GM21528 (cell line): ENCODE measurements around the gene FXYD5.

Source experiments
- ATAC-seq: cut with Tn5 transposase; IDR thresholded peaks from one replicate; pipeline ENCODE4 v1.9.1; 2021; ENCODE audit warnings: mild to moderate bottlenecking, moderate library complexity; ENCODE audit not compliant: unreplicated experiment, low FRiP score

Gene FXYD5

DNA sequence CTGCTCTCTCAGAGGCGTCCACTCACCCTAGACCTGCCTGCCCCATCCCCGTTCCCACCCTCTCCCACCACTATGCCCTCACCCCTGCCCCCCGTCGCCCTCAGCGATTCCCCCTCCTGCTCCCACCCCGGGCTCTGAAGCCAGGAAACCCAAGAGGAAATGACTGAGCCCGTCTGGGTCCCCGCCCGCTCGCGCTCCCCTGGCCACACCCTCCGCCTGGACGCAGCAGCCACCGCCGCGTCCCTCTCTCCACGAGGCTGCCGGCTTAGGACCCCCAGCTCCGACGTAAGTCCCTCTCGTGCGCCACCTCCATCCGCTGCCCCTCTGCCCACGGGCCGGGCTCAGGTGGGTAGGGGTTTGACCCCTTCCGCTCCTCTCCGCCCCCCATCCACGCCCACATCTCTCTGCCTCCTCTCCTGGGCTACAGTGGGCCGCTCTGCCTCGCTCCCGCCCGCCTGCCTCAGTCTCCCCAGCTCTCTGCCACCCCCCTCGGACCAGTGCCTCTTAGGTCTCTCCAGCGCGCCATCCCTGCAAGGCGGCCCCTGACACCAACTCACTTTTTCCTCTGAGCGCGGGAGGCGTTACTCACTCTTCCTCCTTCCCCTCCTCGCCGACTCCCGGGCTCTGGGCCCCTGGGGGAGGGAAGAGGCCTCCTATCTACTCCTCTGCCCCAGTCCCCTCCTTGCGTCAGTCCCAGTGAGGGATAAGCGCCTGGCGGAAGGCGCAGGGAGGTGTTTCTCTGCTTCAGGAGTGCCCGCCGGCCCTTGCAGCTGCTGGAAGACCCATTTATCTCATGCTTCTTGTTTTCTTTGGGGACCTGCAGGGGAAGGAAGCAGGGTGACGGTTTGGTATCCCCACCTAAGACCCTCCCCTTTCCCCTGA lies at the start of gene FXYD5:
Gene FXYD5, plus strand, starts transcription at position 211 of the 882 bp plus-strand sequence. CDS start 816 bp downstream, outside the sequence.
- no peak for ATAC-seq

DNA sequence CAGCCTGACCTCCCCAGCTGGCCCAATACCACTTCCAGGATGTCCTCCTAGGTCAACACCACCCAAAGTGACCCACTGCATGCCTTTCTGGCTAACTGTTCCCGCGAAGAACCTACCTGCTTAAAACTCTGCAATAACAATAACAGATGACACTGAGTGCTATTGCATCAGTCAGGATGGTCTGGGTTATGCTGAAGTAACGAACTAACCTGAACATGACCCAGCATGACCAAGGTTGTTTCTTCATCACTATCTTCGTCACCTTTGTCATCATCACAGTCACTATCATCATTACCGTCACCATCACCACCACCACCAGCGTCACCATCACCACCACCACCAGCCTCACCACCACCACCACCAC lies 49.5 kb upstream of the FXYD5 start:
- no peak for ATAC-seq

- ATAC-seq: no peak
These were observed 48.9 kb upstream of the FXYD5 start for GRCh38 chr19:35105411-35106290.

DNA sequence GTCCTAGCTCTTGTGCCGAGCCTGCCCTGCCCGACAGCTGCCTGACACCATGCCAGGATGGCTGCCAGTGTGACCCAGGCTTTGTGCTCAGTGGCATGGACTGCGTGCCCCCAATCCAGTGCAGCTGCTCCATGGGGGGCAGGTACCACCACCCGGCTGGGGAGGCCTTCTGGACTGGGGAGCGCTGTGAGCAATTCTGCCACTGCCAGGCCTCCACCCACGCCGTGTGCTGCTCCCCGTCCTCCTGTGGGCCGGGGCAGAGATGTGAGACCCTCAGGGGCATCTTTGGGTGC lies 48.3 kb upstream of the FXYD5 start:
- ATAC-seq: no peak

DNA sequence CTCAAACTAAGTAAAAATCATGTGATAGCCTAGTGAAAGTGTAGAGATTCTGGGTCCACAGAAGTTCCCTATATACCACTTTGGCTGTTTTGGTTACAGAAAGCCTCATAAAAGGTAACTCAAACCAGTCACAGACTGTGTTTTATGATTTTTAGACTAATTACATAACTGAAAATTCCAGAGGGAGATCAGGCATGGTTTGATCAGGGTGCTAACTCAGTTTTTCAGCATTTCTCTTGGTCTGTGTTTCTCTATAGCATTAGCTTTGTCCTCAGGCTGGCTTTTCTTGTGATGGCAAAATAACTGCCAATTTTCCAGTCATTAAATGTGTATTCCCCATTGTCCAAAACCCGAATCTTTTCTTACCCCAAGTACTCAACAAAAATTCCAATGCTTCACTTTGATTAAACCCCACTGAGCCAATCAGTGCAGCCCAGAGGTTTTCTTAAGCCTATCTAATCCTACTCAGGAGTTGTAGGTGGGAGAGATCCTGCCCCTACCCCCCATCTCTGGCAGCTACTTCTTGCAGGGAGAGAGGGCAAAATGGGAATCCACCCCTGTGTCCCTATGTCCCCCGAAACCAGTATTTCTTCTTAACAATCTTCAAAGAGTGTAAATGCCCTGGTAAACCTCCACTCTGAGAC lies 47.5 kb upstream of the FXYD5 start:
- no peak for ATAC-seq

DNA sequence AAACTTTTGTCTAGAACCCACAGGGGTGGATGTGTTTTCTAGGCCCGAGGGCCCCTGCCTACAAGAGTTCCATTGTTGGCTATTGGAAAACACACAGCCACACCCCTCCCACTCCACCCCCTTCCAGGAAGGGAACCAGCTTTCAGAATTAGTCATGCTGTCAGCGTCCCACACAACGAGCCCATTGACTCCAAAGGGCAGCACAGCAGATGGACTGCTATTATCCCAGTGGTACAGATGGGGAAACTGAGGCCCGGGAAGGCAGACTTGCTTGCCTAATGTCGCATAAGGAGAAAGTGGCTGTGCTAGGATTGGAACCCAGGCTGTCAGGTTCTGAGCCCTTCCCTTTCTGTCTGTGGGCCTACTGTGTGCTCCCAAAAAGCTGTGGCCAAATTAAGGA lies 47.0 kb upstream of the FXYD5 start:
- no peak for ATAC-seq

- ATAC-seq: no peak
These were observed 45.8 kb upstream of the FXYD5 start for GRCh38 chr19:35108730-35109129.

GRCh38 chr19:35109395-35110112 lies 45.0 kb upstream of the FXYD5 start:
- ATAC-seq: no peak

DNA sequence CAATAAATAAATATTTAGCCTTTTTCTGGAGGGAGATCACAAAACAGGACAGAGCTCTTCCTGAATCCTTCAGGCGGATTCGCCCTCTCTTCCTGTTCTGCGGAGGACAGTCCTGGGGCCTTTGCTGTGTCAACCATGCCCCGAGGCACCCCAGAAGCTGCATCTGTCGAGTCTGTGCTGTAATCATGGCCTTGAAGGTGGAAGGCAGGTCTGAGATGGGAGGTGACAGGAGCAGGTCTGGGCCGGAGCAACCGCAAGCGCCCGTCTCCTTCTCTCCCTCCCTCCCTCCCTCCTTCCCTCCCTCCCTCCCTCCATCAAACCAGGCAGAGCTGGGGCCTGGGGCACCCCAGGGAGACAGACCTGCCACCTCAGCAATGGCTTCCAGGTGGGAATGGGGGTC lies 43.6 kb upstream of the FXYD5 start:
- no peak for ATAC-seq

DNA sequence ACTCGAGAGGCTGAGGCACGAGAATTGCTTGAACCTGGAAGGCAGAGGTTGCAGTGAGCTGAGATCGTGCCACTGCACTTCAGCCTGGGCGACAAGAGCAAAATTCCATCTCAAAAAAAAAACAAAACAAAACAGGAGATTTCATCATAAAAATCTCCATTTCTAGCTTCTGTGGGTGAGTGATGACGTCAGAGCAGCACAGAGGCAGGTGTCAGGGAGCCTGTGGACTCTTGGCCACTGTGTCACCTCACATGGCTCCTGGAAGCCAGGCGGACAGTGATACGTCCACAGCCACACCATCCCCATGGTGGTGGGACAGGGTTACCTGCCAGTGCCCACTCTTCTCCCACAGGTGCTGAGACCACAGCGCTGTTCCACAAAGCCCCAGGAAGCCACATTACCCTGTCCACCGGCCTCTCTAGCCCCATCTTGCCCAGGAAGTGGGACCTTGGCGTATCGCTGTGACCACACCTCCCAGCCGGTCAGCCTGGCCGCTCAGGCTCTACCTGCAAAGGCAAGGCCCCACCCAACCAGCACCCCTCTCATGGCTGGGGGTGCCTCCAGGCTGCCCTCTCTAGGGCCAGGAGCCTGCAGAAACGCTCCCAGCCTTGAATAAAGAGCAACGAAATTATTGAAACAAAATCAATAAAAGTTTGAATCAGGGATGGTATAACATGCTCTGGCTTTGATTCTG lies 41.4 kb upstream of the FXYD5 start:
- ATAC-seq: no peak

DNA sequence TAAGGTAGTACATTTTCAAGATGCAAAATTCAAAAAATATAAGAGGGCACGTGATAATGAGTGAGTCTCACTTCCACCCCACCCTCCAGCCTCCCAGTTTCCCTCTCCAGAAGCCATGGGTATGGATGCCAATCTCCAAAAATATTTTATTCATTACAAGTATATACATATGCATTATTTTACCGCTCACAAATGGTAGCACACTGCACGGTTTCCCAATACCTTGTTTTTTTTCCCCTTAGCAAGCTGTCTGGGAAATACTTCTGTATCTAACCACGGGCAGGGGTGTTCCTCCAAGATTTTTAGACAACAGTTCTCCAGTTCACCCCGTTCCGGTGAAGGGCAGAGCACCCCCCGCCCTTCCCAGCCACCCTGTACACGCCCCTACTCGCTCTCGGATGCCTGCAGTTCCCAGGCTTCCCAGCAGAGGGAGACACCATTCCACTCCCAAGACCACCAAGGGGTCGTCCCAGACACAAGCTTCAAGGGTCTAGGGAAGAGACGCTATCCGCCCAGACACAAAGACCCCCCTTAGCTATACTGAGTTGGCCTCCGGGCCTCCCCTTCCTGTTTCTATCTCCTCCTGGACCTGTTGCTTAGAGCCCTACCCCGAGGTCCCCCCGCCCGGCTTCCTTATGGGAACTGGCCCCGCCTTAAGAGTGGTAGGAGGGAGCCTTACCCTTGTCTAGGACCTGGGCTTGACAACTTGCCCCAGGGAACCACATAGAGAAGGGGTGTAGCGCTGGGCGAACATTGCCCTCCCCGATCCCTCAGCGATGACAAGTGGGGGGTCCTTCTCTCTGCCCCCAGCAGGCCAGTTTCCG lies 40.0 kb upstream of the FXYD5 start:
- ATAC-seq: no peak

DNA sequence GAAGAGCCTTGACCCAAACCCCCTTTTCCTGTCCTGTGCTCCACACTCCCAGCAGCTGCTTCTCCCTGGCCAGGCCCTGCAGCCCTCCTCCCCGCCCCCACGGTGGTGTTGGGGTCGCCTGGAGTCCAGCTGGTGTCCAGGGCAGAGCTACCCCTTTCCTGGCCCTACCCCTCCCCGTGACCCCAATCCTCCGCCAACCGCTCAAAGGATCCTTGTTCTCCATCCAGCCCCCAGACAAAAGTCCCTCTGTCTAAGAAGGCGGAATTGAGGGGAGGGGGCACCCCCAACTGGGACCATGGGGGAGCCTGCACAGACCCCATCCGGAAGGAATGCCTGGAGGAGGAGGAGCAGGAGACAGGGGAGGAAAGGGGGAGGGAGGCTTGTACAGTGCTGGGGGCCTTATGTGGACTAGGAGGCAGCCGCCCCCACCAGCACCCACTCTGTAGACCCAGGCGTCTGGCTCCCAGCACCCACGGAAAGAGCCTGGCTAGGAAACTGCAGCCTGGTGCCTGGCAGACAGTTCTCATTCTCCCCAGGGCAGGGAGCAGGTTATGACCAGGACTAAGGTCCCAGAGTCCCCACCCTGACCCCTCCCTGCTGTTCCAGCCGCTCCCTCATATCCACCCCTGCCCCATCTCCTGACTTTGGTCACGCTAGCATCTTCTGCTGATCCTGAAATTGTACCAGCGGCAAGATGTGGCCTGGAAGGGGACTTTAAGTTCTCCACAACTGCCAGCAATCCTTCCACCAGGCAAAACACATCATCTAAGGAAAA lies 39.2 kb upstream of the FXYD5 start, which contains the start of gene FXYD3:
Gene FXYD3, plus strand, starts transcription at position 647 of the 775 bp plus-strand sequence. CDS start 3,554 bp downstream, outside the sequence.
- no peak for ATAC-seq

DNA sequence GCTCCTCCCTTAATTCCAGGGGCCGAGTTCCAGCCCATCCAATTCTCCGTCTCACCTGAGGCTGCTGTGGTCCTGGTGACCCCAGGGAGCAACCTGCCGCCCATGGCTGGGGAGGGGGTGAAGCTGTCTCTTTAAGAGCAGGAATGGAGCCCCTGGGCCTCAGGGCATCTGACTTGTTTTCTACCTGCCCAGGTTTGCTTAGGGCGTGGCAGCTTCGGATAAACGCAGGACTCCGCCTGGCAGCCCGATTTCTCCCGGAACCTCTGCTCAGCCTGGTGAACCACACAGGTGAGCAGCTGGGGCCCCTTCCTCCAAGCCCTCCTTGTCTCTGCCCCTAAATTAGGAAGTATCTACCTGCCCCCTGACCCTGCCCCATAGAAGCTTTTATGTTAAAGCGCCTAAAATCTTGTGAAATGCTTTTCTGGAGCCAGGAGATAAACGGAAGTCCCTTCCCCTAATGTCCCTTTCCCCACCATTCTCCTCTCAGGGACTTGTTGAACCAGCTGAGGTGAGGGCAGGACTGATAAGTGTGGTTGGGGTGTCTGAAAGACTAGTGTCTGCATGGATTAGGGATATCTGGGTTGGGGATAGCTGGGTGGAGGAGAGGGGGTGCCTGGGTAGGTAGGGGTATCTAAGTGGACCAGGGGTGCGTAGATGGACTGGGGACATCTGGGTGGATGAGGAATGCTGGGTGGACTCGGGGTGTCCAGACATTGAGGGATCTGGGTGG lies 38.3 kb upstream of the FXYD5 start:
- no peak for ATAC-seq

GRCh38 chr19:35117116-35117515 lies 37.4 kb upstream of the FXYD5 start:
- ATAC-seq: no peak

- no peak for ATAC-seq
These were observed 36.7 kb upstream of the FXYD5 start for GRCh38 chr19:35117799-35118198.

DNA sequence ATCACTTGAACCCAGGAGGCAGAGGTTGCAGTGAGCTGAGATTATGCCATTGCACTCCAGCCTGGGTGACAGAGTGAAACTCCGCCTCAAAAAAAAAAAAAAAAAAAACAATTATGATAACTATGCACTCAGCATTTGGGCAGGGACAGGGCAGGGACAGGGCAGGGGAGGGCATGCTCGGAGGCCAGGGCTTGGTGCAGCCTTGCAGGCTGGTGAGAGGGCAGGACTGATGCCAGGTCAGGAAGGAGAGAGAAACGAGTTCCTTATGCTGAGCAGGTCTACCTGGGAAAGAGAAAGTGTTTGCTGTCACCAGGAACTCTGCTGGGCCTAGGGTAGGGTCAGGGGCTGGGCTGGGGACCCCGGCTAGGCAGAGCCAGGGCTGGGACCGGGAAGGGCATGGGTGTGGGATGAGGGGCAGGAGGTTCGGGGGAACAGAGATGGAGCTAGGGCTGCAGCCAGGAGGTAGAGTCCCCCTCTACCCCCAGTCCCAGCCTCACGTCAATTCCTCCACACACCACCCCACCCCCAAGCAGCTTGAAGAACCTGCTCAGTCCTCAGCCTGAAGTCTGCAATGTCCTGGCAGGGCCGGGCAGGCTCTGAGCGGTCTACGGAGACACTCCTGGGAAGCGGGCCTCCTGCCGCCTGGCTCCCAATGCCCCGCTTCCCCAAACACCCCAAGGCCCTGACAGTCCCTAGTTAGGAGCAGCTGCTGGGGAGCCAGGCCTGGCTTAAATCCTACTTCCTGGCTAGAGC lies 36.1 kb upstream of the FXYD5 start:
- no peak for ATAC-seq

DNA sequence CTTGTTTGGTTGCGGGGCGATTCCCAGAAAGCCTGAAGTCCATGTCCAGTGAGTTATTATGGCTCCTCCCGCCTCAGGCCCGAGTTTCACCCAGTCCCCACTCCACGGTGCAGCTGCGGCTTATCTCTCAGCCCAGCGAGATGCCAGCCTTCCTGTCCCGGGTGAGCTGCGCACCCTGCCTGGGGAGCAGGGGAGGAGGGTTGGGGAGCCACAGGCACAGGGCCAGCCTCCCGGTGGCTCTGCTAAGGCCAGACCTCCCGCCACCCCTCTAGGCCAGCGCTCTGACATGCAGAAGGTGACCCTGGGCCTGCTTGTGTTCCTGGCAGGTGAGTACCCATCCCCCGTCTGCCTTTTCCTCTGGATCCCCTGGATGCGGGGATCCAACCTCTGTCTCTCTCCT lies 35.4 kb upstream of the FXYD5 start:
- no peak for ATAC-seq
